DOHH2 (cell line): ENCODE measurements around the gene GALR2.
"Not testable (repeated sequence)": the region's sequence is repeated elsewhere in the genome, so short reads cannot be mapped to it uniquely, and the experiment has no call there.

Experiments used
- H3F3A ChIP-seq: fragments of 200-600 bp; sonication (generic), shearing (Covaris generic); 2 replicates; pipeline ENCODE4 v1.6.0; 2016; ENCODE audit warnings: antibody characterized with exemption, mild to moderate bottlenecking; ENCODE audit not compliant: control insufficient read depth, insufficient read depth
- H3K27ac ChIP-seq: fragments of 200-600 bp; sonication (generic); 2 replicates; pipeline ENCODE4 v1.5.1; 2014; ENCODE audit warnings: low read depth, mild to moderate bottlenecking, low read length, moderate library complexity
- H3K27me3 ChIP-seq: fragments of 200-600 bp; sonication (generic); 2 replicates; pipeline ENCODE4 v1.6.1; 2014; ENCODE audit warnings: mild to moderate bottlenecking, low read length, mixed read lengths; ENCODE audit not compliant: control insufficient read depth
- H3K36me3 ChIP-seq: fragments of 200-600 bp; sonication (generic); 2 replicates; pipeline ENCODE4 v1.6.1; 2014; ENCODE audit warnings: mild to moderate bottlenecking, low read length, moderate library complexity, mixed read lengths; ENCODE audit not compliant: control insufficient read depth
- H3K4me1 ChIP-seq: fragments of 200-600 bp; sonication (generic); 2 replicates; pipeline ENCODE4 v1.6.1; 2014; ENCODE audit warnings: mild to moderate bottlenecking, low read length, mixed read lengths; ENCODE audit not compliant: control insufficient read depth
- H3K4me2 ChIP-seq: fragments of 200-600 bp; sonication (generic); 2 replicates; pipeline ENCODE4 v1.6.0; 2014; ENCODE audit warnings: mild to moderate bottlenecking, low read length, moderate library complexity
- H3K4me3 ChIP-seq: fragments of 200-600 bp; sonication (generic); 2 replicates; pipeline ENCODE4 v1.5.1; 2014; ENCODE audit warnings: mild to moderate bottlenecking, low read length, mixed read lengths
- H3K79me2 ChIP-seq: fragments of 200-600 bp; sonication (generic); 2 replicates; pipeline ENCODE4 v1.6.1; 2014; ENCODE audit warnings: mild to moderate bottlenecking, low read length, mixed read lengths; ENCODE audit not compliant: control insufficient read depth
- H3K9me2 ChIP-seq: fragments of 200-600 bp; sonication (generic); replicated peaks from 2 replicates; pipeline ENCODE4 v1.6.1; 2014; ENCODE audit warnings: mild to moderate bottlenecking, low read length, mixed read lengths; ENCODE audit not compliant: control insufficient read depth
- H3K9me3 ChIP-seq: fragments of 200-600 bp; sonication (generic); 2 replicates; pipeline ENCODE4 v1.6.1; 2014; ENCODE audit warnings: antibody characterized with exemption, low read length, mixed read lengths; ENCODE audit not compliant: control insufficient read depth, insufficient read depth
- H4K20me1 ChIP-seq: fragments of 200-600 bp; sonication (generic); 2 replicates; pipeline ENCODE4 v1.6.0; 2014; ENCODE audit warnings: low read depth, mild to moderate bottlenecking, antibody characterized with exemption, low read length, moderate library complexity; ENCODE audit not compliant: control insufficient read depth, insufficient read depth
- CTCF ChIP-seq: fragments of 200-600 bp; sonication (generic); IDR thresholded peaks from one replicate; pipeline ENCODE4 v1.5.1; 2014; ENCODE audit warnings: antibody characterized with exemption, mild to moderate bottlenecking, low read depth, low read length; ENCODE audit not compliant: poor library complexity, severe bottlenecking
- EZH2phosphoT487 ChIP-seq: fragments of 200-600 bp; sonication (generic); IDR thresholded peaks from 2 replicates; pipeline ENCODE4 v1.6.1; 2017; ENCODE audit warnings: borderline replicate concordance, mild to moderate bottlenecking, antibody characterized with exemption, low read length, moderate library complexity, mixed read lengths

The GALR2 gene

DNA sequence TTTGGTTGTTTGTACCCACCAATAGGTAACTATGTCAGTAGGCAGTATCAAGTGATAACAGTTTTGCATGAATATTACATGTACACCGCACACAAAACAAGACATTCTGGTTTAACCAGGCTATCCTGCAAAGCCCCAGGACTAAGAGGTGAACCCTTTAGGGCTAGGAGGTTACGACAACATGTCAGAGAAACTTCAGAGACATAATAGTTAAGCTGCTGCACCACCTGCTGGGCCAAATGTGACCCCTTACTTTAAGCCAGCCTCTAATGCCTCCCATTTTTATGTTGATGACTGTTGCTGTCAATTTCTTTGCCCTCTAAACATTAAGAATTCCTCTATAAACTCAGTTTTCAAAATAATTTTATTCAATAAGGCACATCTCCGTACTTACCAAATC is 17.7 kb upstream of the GALR2 start:
- no peaks in the 10 kb centered on the region for H3K4me1 ChIP-seq
- H3K27ac ChIP-seq, result no peak overlapping the region
- H3K79me2 ChIP-seq, result peaks cover 4% of the 10 kb centered on the region; the same call in 1 of the 2 replicates
- H3K9me2 ChIP-seq, result no peaks in the 10 kb centered on the region
- no peak overlapping the region for H3K4me3 ChIP-seq
- H3F3A ChIP-seq, result no peaks in the 10 kb centered on the region
- H3K36me3 ChIP-seq, result peaks cover 70% of the 10 kb centered on the region
- no peaks in the 10 kb centered on the region for H3K27me3 ChIP-seq
- no peak for TF ChIP-seq CTCF
- no peak for TF ChIP-seq EZH2phosphoT487
- no peaks in the 10 kb centered on the region for H4K20me1 ChIP-seq
- H3K4me2 ChIP-seq, result no peak overlapping the region
- no peaks in the 10 kb centered on the region for H3K9me3 ChIP-seq

DNA sequence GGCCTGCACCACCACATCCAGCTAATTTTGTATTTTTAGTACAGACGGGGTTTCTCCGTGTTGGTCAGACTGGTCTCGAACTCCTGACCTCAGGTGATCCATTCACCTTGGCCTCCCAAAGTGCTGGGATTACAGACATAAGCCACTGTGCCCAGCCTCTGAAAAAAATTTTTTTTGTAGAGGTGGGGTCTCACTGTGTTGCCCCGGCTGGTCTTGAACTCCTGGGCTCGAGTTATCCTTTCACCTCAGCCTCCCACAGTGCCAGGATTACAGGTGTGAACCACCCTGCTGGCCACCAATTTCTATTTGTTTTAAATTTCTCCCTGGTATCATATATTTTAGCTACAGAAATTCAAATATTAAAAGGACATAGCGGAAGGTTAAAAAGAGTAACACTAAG is 16.3 kb upstream of the GALR2 start:
- H4K20me1 ChIP-seq, H3K4me1 ChIP-seq, H3K9me2 ChIP-seq, H3F3A ChIP-seq, H3K9me3 ChIP-seq, H3K27ac ChIP-seq, H3K79me2 ChIP-seq, H3K4me2 ChIP-seq, H3K27me3 ChIP-seq, H3K4me3 ChIP-seq: not testable (repeated sequence)
- H3K36me3 ChIP-seq, result peaks cover 73% of the 10 kb centered on the region

DNA sequence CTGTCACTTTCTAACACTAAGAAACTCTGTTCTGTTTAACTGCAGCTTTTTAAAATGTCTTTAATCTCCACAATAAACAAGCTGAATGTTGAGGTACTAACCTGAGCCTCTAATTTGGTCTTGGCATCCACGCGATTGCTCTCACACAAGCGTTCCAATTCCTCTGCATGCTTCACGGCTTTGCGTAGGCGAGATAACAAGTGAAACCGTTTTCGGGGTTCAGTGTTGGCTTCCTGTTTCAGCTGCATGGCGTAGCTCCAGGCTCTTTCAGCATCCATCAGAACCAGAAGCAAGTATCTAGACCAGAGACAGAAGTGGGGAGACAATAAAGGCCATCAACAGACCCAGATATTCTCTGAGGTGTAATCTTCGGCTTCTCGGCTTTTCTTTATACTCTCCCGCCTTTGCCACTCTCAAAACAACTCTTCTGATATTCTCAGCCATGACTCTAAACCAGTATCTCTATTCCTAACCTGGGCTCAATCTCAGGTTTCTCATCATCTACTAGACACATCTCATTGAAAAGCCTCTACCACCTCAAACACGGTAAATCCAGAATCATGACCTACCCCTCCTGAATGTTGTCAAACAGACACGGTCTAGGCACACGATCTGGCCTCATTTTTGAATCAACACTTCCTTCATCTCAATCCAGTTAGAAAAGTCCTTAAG is 10.6 kb upstream of the GALR2 start:
- Histone ChIP-seq H3K4me1 (peaks cover 6% of the 10 kb centered on the region; the same call in 1 of the 2 replicates), H4K20me1 (no peaks in the 10 kb centered on the region), H3F3A (no peaks in the 10 kb centered on the region), H3K36me3 (peaks cover 79% of the 10 kb centered on the region), H3K27ac (no peak overlapping the region), H3K9me2 (no peaks in the 10 kb centered on the region), H3K79me2 (peaks cover 21% of the 10 kb centered on the region), H3K27me3 (no peaks in the 10 kb centered on the region), H3K4me2 (no peak overlapping the region), H3K9me3 (no peaks in the 10 kb centered on the region), H3K4me3 (no peak overlapping the region)
- TF ChIP-seq EZH2phosphoT487 (no peak), CTCF (no peak)

- no peak overlapping the region for H3K27ac ChIP-seq
- no peaks in the 10 kb centered on the region for H3K9me3 ChIP-seq
- H3F3A ChIP-seq, result no peaks in the 10 kb centered on the region
- H3K79me2 ChIP-seq, result peaks cover 39% of the 10 kb centered on the region
- H3K36me3 ChIP-seq, result peaks cover 77% of the 10 kb centered on the region
- H4K20me1 ChIP-seq, result peaks cover 8% of the 10 kb centered on the region; the same call in 1 of the 2 replicates
- no peaks in the 10 kb centered on the region for H3K9me2 ChIP-seq
- H3K4me2 ChIP-seq, result no peak overlapping the region
- H3K4me1 ChIP-seq, result peaks cover 15% of the 10 kb centered on the region
- H3K4me3 ChIP-seq, result no peak overlapping the region
- TF ChIP-seq EZH2phosphoT487, result no peak
- no peak for TF ChIP-seq CTCF
- no peaks in the 10 kb centered on the region for H3K27me3 ChIP-seq
Measured at GRCh38 chr17:76065775-76066174, 8.8 kb upstream of the GALR2 start.
